T-helper 1 cell treated with Interleukin-12 subunit alpha and Interleukin-12 subunit beta and Interleukin-4 antibody, amounts not matched to agents 30 μg/mL and 1 μg/mL, for 36 hours (primary cell): ENCODE data around the gene TMEM151A.
"Not testable (repeated sequence)": the region's sequence is repeated elsewhere in the genome, so short reads cannot be mapped to it uniquely, and the experiment has no call there.

ENCODE experiments used
- H3K27ac Mint-ChIP-seq: one replicate; pipeline ENCODE4 v1.8.0; 2021; ENCODE audit warnings: mild to moderate bottlenecking, mixed read lengths
- H3K27me3 Mint-ChIP-seq: one replicate; pipeline ENCODE4 v1.8.0; 2021; ENCODE audit warnings: low read depth, mixed read lengths
- H3K36me3 Mint-ChIP-seq: one replicate; pipeline ENCODE4 v1.8.0; 2021; ENCODE audit warnings: low read depth, mixed read lengths
- H3K4me1 Mint-ChIP-seq: one replicate; pipeline ENCODE4 v1.8.0; 2021; ENCODE audit warnings: low read depth, mixed read lengths
- H3K4me3 Mint-ChIP-seq: one replicate; pipeline ENCODE4 v1.8.0; 2021; ENCODE audit warnings: mild to moderate bottlenecking, moderate library complexity, mixed read lengths
- H3K9me3 Mint-ChIP-seq: one replicate; pipeline ENCODE4 v1.8.0; 2021; ENCODE audit warnings: mixed read lengths

TMEM151A gene

GRCh38 chr11:66275396-66275795 lies 16.3 kb upstream of the TMEM151A start:
- peaks cover 19% of the 10 kb centered on the region for H3K4me1 Mint-ChIP-seq
- H3K36me3 Mint-ChIP-seq = peaks cover 34% of the 10 kb centered on the region
- H3K27me3 Mint-ChIP-seq = peaks cover 5% of the 10 kb centered on the region
- H3K9me3 Mint-ChIP-seq = no peaks in the 10 kb centered on the region
- no peak overlapping the region for H3K4me3 Mint-ChIP-seq
- H3K27ac Mint-ChIP-seq = no peak overlapping the region

- H3K4me1 Mint-ChIP-seq = peaks cover 18% of the 10 kb centered on the region
- H3K9me3 Mint-ChIP-seq = no peaks in the 10 kb centered on the region
- H3K4me3 Mint-ChIP-seq = no peak overlapping the region
- H3K27ac Mint-ChIP-seq = no peak overlapping the region
- H3K36me3 Mint-ChIP-seq = peaks cover 33% of the 10 kb centered on the region
- peaks cover 5% of the 10 kb centered on the region for H3K27me3 Mint-ChIP-seq
Measured at GRCh38 chr11:66275984-66276612, 15.6 kb upstream of the TMEM151A start.

- not testable (repeated sequence) for H3K9me3 Mint-ChIP-seq, H3K27me3 Mint-ChIP-seq, H3K27ac Mint-ChIP-seq, H3K4me3 Mint-ChIP-seq
- Mint-ChIP-seq H3K36me3 (peaks cover 36% of the 10 kb centered on the region), H3K4me1 (peaks cover 18% of the 10 kb centered on the region)
Measured at GRCh38 chr11:66276619-66277018, 15.1 kb upstream of the TMEM151A start.

DNA sequence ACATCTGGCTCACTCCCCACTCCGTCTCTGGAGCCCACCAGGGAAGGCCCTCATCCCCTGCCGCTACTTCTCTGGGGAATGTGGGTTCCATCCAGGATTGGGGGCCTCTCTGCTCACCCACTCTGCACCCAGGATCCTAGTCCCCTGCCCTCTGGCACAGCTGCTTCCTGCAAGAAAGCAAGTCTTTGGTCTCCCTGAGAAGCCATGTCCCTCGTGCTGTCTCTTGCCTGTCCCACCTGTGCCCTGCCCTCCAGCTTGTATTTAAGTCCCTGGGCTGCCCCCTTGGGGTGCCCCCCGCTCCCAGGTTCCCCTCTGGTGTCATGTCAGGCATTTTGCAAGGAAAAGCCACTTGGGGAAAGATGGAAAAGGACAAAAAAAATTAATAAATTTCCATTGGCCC lies 14.6 kb upstream of the TMEM151A start:
- peaks cover 37% of the 10 kb centered on the region for H3K36me3 Mint-ChIP-seq

GRCh38 chr11:66277471-66278362 lies 14.0 kb upstream of the TMEM151A start, which contains the start of gene CNIH2:
Gene CNIH2, plus strand, starts transcription at chr11:66278175. Its CDS starts 282 bp downstream, at chr11:66278457.
- peak within 1 kb of the TSS; percentile 59 for H3K27ac Mint-ChIP-seq

More for the DNA sequence above, 14.6 kb upstream of the TMEM151A start:
- H3K27ac Mint-ChIP-seq, H3K9me3 Mint-ChIP-seq, H3K4me3 Mint-ChIP-seq, H3K27me3 Mint-ChIP-seq: not testable (repeated sequence)
- peaks cover 19% of the 10 kb centered on the region for H3K4me1 Mint-ChIP-seq

DNA sequence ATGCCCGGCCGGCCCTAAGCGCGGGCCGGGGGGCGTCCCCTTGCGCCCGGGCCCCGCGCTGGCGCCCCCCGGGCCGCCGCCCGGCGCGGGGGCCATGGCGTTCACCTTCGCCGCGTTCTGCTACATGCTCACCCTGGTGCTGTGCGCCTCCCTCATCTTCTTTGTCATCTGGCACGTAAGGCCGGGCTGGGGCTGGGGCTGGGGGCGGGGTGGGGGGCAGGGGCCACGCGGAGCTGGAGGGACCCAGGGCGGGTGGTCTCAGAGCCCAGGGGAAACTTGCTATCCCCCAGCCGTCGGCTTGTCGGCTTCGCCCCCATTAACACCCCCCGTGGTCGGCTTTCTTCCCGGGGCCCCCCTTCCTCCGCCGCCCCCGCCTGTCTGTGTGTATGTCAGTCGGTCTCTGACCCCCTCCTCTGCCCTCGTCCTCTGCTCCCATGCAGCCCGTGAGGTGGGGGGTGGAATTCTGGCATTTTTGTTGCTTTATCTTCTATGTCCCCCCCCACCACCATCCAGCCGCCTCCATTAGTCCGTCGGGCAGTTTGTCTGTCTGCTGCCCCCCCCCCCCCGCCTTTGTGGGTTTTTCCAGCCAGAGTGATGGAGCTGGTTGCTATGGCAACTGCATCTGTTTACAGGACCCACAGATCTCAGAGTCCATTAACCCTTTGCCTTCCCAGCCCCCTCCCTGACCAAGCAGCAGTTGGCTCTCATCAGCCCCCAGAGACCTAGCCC lies 13.2 kb upstream of the TMEM151A start:
- peaks cover 5% of the 10 kb centered on the region for H3K27me3 Mint-ChIP-seq
- peak overlapping the region; percentile 53 for H3K4me3 Mint-ChIP-seq
- peaks cover 26% of the 10 kb centered on the region for H3K36me3 Mint-ChIP-seq
- no peaks in the 10 kb centered on the region for H3K9me3 Mint-ChIP-seq
- H3K4me1 Mint-ChIP-seq = peaks cover 17% of the 10 kb centered on the region
- peak overlapping the region; percentile 59 for H3K27ac Mint-ChIP-seq

More at GRCh38 chr11:66277471-66278362, 14.0 kb upstream of the TMEM151A start, which contains the start of gene CNIH2:
- Mint-ChIP-seq H3K36me3 (peaks cover 33% of the 10 kb centered on the region), H3K27me3 (peaks cover 5% of the 10 kb centered on the region), H3K4me3 (peak within 1 kb of the TSS; percentile 53), H3K9me3 (no peaks in the 10 kb centered on the region), H3K4me1 (peaks cover 15% of the 10 kb centered on the region)

- peaks cover 17% of the 10 kb centered on the region for H3K4me1 Mint-ChIP-seq
- peak overlapping the region; percentile 53 for H3K4me3 Mint-ChIP-seq
- peaks cover 5% of the 10 kb centered on the region for H3K27me3 Mint-ChIP-seq
- peak overlapping the region; percentile 79 for H3K27ac Mint-ChIP-seq
- H3K9me3 Mint-ChIP-seq = no peaks in the 10 kb centered on the region
- H3K36me3 Mint-ChIP-seq = peaks cover 22% of the 10 kb centered on the region
Measured at GRCh38 chr11:66279092-66279734, 12.5 kb upstream of the TMEM151A start.

GRCh38 chr11:66280428-66280827 lies 11.3 kb upstream of the TMEM151A start:
- peaks cover 17% of the 10 kb centered on the region for H3K4me1 Mint-ChIP-seq
- peaks cover 14% of the 10 kb centered on the region for H3K36me3 Mint-ChIP-seq
- H3K27me3 Mint-ChIP-seq = peaks cover 5% of the 10 kb centered on the region
- no peak overlapping the region for H3K4me3 Mint-ChIP-seq
- no peaks in the 10 kb centered on the region for H3K9me3 Mint-ChIP-seq
- no peak overlapping the region for H3K27ac Mint-ChIP-seq

- Mint-ChIP-seq H3K4me3 (no peak overlapping the region), H3K36me3 (peaks cover 12% of the 10 kb centered on the region), H3K27me3 (peaks cover 5% of the 10 kb centered on the region), H3K9me3 (no peaks in the 10 kb centered on the region), H3K27ac (peak overlapping the region; percentile 35), H3K4me1 (peaks cover 17% of the 10 kb centered on the region)
Measured at GRCh38 chr11:66281001-66281400, 10.7 kb upstream of the TMEM151A start.

DNA sequence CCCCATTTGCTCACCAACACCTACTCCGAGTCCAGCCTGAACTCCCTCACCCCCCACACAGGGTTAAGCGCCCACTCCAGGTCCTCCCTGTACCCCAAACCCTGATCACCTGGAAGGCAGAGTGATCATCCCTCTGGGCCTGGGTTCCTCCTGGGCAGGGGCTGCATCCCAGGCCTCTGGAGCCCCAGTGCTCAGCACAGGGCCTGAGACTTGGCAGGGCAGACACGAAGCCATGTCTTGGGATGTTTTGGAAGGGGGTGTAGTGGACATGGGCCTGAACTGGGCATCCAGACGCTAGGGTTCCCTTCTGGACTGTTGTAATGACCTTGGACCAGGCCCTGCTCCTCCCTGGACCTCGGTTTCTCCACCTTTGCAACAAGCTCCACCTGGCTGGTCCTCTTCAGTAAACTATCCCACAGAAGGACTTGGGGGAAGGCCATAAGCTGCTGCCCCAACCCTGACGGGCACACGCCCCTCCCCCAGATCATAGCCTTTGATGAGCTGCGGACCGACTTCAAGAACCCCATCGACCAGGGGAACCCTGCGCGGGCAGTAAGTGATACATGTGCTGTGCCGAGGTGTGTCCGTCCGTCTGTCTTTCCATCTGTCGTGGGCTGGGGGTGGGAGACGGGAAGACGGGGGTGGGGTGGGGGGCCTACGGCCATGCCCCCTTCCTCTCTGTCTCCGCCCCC lies 9.8 kb upstream of the TMEM151A start:
- Mint-ChIP-seq H3K4me3 (no peak overlapping the region), H3K9me3 (no peaks in the 10 kb centered on the region), H3K27ac (peak overlapping the region; percentile 62), H3K27me3 (peaks cover 5% of the 10 kb centered on the region), H3K4me1 (peaks cover 16% of the 10 kb centered on the region), H3K36me3 (peaks cover 10% of the 10 kb centered on the region)

DNA sequence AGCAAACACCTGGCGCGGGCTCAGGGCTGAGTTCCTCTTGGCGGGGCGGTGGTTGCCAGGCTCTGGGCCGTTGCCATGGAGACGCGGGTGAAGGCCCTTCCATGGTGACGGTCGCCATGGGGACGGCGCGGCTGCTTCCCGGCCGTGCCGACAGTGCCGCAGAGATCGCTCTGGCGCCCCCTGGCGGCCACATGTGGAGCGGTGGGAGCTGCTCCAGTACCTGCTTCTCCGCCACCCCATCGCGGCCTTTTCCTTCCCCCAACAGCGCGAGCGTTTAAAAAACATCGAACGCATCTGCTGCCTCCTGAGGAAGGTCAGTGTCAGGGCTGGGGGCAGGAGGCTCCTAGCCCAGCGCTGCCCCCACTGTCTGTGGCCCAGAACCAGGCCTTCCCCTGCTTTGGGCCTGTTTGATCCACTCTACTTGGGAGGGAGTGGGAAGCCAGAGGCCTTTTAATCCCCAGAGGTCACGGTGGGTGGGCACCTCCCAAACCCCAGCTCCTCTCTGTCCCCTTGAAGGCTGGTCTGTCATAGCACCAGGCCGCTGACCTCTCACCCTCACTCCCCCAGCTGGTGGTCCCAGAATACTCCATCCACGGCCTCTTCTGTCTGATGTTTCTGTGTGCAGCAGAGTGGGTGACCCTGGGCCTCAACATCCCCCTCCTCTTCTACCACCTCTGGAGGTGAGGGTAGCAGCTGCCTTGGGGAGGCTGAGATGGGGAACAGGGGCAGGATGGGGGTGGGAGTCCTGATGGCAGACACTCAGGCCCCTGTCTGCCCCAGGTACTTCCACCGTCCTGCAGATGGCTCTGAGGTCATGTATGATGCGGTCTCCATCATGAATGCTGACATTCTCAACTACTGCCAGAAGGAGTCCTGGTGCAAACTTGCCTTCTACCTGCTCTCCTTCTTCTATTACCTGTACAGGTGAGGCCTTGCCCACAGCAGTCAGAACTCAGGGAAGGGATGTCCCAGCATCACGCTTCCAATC lies 8.9 kb upstream of the TMEM151A start:
- Mint-ChIP-seq H3K36me3 (peaks cover 8% of the 10 kb centered on the region), H3K27ac (peak overlapping the region; percentile 62), H3K27me3 (peaks cover 5% of the 10 kb centered on the region), H3K4me3 (no peak overlapping the region), H3K4me1 (peaks cover 18% of the 10 kb centered on the region), H3K9me3 (no peaks in the 10 kb centered on the region)

GRCh38 chr11:66283461-66284105 lies 8.1 kb upstream of the TMEM151A start:
- peak overlapping the region; percentile 43 for H3K27ac Mint-ChIP-seq
- H3K4me3 Mint-ChIP-seq = no peak overlapping the region
- H3K27me3 Mint-ChIP-seq = peaks cover 5% of the 10 kb centered on the region
- no peaks in the 10 kb centered on the region for H3K9me3 Mint-ChIP-seq
- H3K36me3 Mint-ChIP-seq = peaks cover 8% of the 10 kb centered on the region
- peaks cover 20% of the 10 kb centered on the region for H3K4me1 Mint-ChIP-seq
